Left kidney (tissue), 2 donors: ENCODE data around the gene SDCCAG8. TPM values are rescaled to one million over a fixed set of nuclear protein-coding genes. Genes with fewer than 3 reads are reported as not detected.

Experiments
- DNase-seq: peaks from one replicate; pipeline ENCODE4 v3.0.0-alpha.2; 2013
- polyA plus RNA-seq: library from polyadenylated mRNA; unstranded; fragments of 120-200 nt; gene quantifications from one replicate; pipeline ENCODE4 v1.2.1, GENCODE V29; 2013; ENCODE audit not compliant: insufficient read length

The SDCCAG8 gene
- polyA plus RNA-seq, 1 donor = 47.8 TPM

GRCh38 chr1:243483071-243483771 lies 227.4 kb downstream of the SDCCAG8 start:
- no peak for DNase-seq

DNA sequence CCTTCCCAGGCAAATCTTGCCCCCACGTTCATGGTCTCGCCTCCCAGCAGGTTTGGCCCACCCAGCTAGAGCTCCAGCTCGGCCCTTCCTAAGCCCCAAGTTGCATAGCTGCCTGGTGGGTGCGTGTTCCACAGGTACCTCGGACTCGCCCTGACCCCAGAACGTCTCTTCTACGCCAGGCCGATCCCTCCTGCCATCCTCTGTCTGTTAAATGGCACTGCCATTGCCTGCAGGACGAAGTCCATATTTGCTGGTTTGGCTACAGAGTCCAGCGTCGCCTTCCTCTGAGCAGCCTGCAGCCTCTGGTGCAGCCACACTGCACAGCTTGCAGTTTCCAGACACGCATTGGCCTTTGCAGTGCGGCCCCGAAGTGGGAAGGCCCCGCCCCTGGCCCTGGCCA lies 228.1 kb downstream of the SDCCAG8 start:
- no peak for DNase-seq

- DNase-seq = no peak
These were observed 231.3 kb downstream of the SDCCAG8 start for GRCh38 chr1:243487036-243487648.

- no peak for DNase-seq
These were observed 231.9 kb downstream of the SDCCAG8 start for GRCh38 chr1:243487649-243488227.

GRCh38 chr1:243488459-243489157 lies 232.8 kb downstream of the SDCCAG8 start:
- no peak for DNase-seq

DNA sequence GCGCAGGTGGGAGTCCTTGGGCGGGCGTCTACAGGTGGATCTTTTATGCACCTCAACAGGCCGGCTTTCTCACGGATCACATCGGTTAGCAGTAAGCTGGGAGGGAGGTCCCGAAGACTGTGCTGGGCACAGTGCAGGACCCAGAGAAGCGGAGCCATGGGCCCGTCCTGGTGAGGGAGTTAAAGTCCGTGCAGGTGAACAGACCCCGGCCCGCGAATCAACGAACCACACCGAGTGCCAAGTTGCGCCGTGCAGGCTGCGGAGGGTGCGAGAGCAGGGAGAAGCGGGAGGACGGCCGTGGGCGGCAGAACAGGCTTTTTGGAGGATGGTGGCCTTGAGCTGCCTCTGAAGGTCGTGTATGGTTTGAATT lies 233.3 kb downstream of the SDCCAG8 start:
- DNase-seq = no peak

- DNase-seq = no peak
These were observed 234.1 kb downstream of the SDCCAG8 start for GRCh38 chr1:243489681-243490546.

DNA sequence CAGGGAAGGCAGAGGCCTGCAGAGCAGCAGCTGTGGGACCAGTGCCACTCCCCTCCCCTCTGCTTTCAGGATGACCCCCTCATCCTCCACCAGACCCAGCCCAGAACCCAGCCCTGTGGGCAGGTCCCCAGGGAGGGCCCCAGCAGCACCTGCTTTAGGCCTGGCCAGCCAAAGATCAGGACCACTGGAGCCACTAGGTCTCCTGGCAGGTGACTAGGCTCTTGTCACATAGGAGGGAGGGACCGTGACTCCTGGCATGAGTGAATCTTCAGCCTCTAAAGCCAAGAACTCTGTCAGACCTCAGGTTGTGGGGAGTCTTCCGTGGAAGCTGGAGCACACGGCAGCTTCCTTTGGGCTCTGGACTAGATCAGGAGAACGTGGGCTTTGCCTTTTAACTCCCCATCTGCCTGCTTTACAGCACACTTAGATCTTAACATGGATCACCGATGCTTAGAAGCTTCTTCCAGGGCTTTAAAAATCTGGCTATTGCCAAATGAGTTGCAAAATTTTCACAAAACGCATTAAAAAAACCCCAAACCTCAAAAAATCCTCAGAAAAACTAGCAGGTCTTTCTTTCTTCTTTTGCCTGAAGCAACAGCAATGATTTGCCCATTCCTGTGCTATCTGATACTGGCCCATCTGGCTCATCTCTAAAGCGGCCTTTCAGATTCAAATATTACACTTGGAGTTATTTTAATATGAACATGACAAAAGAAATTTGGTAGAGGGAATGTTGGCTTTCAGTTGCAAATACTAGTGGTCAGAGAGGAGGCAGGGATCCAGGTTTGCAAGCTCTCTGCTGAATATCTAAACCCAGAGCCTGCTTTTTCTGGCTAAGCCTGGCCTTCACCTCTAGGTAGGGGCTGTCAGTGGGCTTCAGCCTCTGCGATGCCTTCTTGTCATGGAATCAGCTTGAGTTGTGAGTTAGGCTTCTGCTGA lies 235.2 kb downstream of the SDCCAG8 start:
- no peak for DNase-seq

DNA sequence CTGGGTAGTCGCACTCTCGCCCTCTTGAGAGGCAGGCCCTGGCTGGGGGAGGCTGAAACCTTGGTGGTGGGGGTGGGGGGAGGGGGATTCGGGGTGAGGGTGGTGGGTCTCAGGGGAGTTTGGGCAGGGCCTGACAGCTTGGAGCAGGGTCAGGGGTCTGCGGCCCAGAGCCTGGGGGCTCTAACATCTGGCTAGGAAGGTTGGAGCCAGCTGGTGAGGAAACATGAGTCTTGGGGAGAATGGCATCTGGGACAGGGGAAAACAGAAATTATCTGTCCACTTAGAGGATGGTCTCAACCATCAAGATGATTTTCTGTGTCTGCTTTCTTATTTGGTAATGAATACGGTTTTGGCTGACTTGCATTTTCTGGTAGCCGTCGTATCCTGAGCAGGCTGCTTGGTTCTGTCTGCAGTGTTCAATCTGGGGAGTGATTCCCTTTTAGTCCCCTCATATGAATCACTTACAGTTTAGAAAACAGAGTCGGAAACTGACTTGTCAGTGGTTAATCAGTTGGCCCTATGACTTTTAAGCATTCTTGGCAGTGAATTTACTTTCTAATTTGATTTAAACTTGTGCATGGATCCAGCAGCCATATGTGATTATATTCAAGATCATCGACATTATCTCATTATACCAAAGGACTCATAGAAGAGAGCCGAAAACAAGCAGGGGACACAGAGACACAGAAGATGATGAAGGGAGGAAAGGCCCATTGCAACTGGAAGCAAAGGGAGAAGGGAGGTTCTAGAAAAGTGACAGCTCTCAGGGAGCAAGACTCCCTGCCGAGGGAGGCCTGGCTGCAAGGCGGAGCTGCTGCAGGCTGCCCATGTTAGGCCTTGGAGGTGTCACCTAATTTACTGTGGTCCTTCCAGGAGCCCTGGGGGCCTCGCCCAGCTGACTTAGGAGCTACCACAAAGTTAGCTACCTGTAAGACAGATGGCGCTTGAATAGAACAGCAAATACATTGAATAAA lies 237.6 kb downstream of the SDCCAG8 start:
- no peak for DNase-seq

DNA sequence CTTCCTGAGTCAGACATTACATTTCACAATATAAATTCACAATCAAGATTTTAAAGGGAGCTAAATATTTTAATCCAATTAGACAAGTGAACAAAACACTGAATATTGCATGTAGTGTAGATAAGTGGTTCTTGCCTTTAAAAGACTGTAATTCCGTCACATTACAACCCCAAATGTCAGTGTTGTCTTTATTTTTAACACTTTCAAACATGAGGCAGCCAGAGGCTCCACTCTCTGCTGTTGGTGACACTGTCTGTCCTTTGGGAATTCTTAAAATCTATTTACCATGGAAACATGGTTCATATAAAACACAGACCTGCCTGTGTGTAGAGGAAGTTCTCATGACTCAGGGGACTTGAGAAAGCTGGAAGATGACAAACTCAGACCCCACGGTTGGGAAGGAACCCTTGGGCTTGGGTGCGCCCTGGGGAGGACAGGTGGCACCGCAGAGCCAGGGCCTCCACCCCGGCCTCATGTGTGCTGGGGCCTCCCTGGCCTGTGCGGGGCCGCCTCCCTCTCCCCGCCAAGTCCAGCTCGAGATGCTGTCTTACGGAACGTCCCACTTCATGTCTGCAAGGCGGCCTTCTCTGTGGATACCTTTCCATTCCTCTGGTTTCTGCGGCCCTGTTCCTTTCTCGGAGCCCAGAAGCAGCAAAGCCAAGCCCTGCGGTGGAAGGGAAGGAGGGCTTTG lies 239.0 kb downstream of the SDCCAG8 start:
- DNase-seq = no peak

DNA sequence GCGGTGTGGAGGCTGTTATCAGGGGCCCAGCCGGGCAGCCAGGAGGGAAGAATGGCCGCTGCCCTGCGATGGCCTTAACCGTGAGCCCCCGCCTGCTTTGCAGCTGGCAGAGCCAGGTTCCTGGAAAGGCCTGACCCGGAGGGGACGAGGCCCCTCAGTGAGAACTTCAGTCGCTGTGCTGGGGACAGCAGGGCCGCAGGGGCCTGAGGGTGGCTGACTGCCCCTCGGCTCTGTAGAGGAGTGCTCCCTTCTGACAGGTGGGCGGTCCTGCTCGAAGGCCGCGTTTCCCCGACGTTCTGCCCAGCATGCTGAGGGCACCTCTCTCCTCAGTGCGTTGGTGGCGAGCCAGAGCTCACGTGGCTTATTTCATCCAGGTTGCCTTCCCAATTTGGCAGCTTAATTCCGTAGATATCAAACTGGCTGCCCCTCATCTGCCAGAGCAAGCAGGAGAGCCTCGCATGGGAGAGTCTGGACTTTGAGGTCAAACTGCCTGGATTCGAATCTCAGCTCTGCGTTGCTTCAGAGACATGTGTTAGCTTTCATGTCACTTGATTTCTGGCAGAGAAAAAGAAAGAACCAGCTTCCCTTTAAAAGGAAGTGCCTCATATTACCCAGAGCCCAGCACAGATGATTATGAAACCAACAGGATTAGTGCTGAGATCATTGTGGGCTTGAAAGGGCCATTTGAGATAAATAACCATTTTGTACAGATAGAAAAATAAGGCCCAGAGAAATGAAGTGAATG lies 239.8 kb downstream of the SDCCAG8 start:
- no peak for DNase-seq

- peak; percentile 51 for DNase-seq
These were observed 240.4 kb downstream of the SDCCAG8 start for GRCh38 chr1:243496187-243496646.

GRCh38 chr1:243496806-243497205 lies 241.0 kb downstream of the SDCCAG8 start:
- no peak for DNase-seq

DNA sequence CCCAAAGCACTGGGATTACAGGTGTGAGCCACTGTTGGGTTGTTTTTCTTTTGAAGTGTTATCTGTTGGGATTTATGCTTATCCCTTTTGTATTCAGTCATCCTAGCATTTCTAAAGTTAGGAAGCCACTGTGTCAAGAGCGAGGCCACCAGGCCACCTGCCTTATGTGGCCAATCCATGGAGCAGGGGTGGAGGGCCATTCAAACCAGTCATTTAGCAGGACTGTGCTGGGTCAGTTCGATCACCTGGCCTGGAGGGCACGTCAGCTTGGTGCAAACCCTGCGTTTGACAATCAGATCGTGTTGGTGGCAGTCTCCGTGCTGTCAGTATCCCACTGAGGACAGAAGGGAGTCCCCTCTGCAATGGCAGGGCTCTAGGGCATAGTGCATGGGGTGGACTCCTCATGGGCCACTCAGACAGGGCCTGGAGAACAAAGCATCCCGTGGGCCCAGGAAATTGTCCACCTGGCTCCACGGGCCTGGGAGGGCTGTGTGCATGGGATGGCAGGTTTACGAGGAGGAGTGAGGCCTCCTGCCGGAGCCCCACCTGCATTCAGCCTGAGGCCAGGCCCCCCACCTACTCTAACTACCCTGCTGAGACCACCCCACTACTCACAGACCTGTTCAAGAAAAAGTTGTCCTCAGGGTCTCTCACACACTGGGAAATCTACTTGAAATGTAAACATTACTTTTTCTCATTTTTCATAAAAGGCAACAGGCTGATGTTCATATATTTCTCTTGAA lies 242.3 kb downstream of the SDCCAG8 start:
- DNase-seq = no peak

- no peak for DNase-seq
These were observed 243.4 kb downstream of the SDCCAG8 start for GRCh38 chr1:243499248-243499647.

DNA sequence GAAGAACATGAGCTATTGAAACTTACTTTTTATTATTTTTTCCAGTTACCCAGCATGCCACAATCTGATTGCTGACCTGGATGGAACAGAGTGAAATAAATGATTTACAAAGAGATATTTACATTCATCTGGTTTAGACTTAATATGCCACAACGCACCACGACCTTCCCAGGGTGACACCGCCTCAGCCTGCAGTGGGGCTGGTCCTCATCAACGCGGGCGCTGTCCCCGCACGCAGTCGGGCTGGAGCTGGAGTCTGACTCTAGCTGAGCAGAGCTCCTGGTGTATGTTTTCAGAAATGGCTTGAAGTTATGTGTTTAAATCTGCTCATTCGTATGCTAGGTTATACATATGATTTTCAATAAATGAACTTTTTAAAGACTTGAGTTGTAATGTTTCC lies 243.9 kb downstream of the SDCCAG8 start:
- DNase-seq = no peak

DNA sequence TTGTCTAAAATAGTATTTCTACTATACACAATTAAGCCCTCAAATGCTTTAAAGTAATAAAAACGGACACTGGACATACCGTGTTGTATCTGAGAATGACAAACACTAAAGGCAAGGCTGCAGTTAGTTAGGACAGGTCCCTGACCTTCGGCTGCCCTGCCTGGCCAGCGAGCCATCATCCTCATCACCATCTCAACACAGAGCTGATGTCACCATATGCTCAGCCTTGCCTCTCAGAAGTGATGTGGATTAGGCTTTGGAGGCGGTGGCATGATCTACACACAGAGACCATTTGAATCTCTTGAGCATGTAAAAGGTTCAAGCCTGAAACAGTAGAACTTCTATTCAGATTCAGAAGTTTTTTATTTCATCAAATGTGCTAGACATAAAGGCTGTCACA lies 244.7 kb downstream of the SDCCAG8 start:
- no peak for DNase-seq
